Measurements from ENCODE around the gene CIT. TPM values are rescaled to one million over a fixed set of nuclear protein-coding genes. Genes with fewer than 3 reads are reported as not detected.
A peak's percentile ranks its signal among the peaks of the same experiment; 100 is the strongest.

CIT gene
- total and polyA plus RNA-seq, 9 of the 15 experiments (the other 6 are each of a cell fraction or from before 2014, with no cell fraction given): 1.1 to 46.7 (median 21.3) TPM

DNA sequence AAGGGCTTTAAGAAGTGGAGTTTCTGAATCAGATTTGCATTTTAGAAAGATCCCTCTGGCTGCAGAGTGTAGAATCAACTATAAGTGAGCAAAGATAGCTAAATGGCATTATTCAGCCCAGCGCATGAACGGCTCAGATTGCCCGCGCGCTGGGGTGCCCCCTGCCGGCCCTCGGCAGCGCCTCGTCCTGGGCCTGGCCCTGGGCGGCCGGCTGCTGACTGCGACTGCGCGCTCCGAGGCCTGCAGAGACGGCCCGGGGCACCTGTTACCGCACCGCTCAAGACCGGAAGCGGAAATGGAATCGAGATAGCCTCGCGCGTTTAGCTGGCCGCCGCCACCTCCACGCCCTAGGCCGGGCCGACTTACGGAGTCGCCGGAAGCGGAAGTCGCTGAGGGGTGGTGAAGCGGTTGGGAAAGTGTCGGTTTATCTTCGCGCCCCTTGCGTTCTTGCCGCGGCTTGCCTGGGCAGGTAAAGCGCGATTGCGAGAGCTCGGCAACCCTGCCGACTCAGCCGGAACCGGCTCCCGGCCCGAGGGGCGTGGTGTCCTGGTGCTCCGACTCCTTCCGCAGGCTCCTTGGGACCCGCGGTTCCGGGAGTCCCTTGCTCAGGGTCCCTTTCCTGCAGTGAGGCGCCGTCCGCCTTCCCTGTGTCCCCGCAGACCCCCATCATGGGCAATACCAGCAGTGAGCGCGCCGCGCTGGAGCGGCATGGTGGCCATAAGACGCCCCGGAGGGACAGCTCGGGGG is 209.4 kb downstream of the CIT start, which contains the start of gene PRKAB1 (continued):
- TF ChIP-seq, protein P1, sequence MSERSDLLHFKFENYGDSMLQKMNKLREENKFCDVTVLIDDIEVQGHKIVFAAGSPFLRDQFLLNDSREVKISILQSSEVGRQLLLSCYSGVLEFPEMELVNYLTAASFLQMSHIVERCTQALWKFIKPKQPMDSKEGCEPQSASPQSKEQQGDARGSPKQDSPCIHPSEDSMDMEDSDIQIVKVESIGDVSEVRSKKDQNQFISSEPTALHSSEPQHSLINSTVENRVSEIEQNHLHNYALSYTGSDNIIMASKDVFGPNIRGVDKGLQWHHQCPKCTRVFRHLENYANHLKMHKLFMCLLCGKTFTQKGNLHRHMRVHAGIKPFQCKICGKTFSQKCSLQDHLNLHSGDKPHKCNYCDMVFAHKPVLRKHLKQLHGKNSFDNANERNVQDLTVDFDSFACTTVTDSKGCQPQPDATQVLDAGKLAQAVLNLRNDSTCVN (CRISPR knock-in tag; IDR thresholded peaks at IDR 0.05): no peak
- TF ChIP-seq PYGO2 (tag; IDR thresholded peaks at IDR 0.05) (no peak), NBN (IDR thresholded peaks at IDR 0.05; ENCODE audit: low read depth) (no peak), RB1 (IDR thresholded peaks at IDR 0.05; ENCODE audit: low read depth) (peak; percentile 79), RBFOX2 (IDR thresholded peaks at IDR 0.05; ENCODE audit: low read depth, low read length) (peak; percentile 98), SPI1 (IDR thresholded peaks at IDR 0.05; ENCODE audit: borderline replicate concordance, low read depth, low read length) (peak; percentile 63; the same call in 1 of the 2 replicates), TEAD4 (IDR thresholded peaks at IDR 0.05; ENCODE audit: low read length) (peak; percentile 42; the same call in 1 of the 2 replicates), TEAD4 (CRISPR knock-in tag; IDR thresholded peaks at IDR 0.05; ENCODE audit: borderline replicate concordance) (0 out of 2 replicates have a peak, but pooled peaks have one; percentile 22), GABPB1 (CRISPR knock-in tag; IDR thresholded peaks at IDR 0.05) (peak; percentile 99), RFX7 (CRISPR knock-in tag; IDR thresholded peaks at IDR 0.05) (no peak), ZNF24 (IDR thresholded peaks at IDR 0.05) (no peak), RUNX1 (IDR thresholded peaks at IDR 0.05; ENCODE audit: low read depth) (no peak), TGIF2 (CRISPR knock-in tag; IDR thresholded peaks at IDR 0.05) (no peak), FUS (optimal IDR thresholded peaks at IDR 0.05; ENCODE audit: low read depth, low read length) (no peak), NCOA6 (IDR thresholded peaks at IDR 0.05) (no peak), ZNF232 (CRISPR knock-in tag; IDR thresholded peaks at IDR 0.05) (no peak), NFRKB (IDR thresholded peaks at IDR 0.05; ENCODE audit: low read depth) (peak; percentile 70), POLR2AphosphoS5 (IDR thresholded peaks at IDR 0.05; ENCODE audit: control insufficient read depth, insufficient read depth, low read depth, low read length) (peak; percentile 84), NR2F6 (CRISPR knock-in tag; IDR thresholded peaks at IDR 0.05) (no peak), NCOA1 (IDR thresholded peaks at IDR 0.05; ENCODE audit: low read depth) (peak; percentile 92), SMC3 (conservative IDR thresholded peaks at IDR 0.05; ENCODE audit: insufficient read depth, low read depth, low read length) (peak; percentile 52; the same call in 1 of the 2 replicates), GTF2A2 (tag; IDR thresholded peaks at IDR 0.05) (no peak), ZNF780A (CRISPR knock-in tag; IDR thresholded peaks at IDR 0.05) (no peak)
- TF ChIP-seq, protein P2, sequence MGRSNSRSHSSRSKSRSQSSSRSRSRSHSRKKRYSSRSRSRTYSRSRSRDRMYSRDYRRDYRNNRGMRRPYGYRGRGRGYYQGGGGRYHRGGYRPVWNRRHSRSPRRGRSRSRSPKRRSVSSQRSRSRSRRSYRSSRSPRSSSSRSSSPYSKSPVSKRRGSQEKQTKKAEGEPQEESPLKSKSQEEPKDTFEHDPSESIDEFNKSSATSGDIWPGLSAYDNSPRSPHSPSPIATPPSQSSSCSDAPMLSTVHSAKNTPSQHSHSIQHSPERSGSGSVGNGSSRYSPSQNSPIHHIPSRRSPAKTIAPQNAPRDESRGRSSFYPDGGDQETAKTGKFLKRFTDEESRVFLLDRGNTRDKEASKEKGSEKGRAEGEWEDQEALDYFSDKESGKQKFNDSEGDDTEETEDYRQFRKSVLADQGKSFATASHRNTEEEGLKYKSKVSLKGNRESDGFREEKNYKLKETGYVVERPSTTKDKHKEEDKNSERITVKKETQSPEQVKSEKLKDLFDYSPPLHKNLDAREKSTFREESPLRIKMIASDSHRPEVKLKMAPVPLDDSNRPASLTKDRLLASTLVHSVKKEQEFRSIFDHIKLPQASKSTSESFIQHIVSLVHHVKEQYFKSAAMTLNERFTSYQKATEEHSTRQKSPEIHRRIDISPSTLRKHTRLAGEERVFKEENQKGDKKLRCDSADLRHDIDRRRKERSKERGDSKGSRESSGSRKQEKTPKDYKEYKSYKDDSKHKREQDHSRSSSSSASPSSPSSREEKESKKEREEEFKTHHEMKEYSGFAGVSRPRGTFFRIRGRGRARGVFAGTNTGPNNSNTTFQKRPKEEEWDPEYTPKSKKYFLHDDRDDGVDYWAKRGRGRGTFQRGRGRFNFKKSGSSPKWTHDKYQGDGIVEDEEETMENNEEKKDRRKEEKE (IDR thresholded peaks at IDR 0.05; ENCODE audit: borderline replicate concordance in 1 of 2, control insufficient read depth in 1 of 2, low read depth in 2 of 2, low read length in 1 of 2): peak in 1 of 2 experiments; percentile 86; a peak in 1 of 4 replicates
- TF ChIP-seq, protein P3, sequence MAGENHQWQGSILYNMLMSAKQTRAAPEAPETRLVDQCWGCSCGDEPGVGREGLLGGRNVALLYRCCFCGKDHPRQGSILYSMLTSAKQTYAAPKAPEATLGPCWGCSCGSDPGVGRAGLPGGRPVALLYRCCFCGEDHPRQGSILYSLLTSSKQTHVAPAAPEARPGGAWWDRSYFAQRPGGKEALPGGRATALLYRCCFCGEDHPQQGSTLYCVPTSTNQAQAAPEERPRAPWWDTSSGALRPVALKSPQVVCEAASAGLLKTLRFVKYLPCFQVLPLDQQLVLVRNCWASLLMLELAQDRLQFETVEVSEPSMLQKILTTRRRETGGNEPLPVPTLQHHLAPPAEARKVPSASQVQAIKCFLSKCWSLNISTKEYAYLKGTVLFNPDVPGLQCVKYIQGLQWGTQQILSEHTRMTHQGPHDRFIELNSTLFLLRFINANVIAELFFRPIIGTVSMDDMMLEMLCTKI (IDR thresholded peaks at IDR 0.05; ENCODE audit: partially characterized antibody): no peak

Data from K562 (cell line).